GM19193 (cell line): ENCODE measurements around the gene CNTNAP5.

ENCODE experiments used
- POLR2A ChIP-seq: IDR thresholded peaks from 4 replicates; pipeline ENCODE4 v1.6.1; 2011; ENCODE audit not compliant: insufficient read depth, insufficient read length; ENCODE audit errors: extremely low read depth

CNTNAP5 gene

DNA sequence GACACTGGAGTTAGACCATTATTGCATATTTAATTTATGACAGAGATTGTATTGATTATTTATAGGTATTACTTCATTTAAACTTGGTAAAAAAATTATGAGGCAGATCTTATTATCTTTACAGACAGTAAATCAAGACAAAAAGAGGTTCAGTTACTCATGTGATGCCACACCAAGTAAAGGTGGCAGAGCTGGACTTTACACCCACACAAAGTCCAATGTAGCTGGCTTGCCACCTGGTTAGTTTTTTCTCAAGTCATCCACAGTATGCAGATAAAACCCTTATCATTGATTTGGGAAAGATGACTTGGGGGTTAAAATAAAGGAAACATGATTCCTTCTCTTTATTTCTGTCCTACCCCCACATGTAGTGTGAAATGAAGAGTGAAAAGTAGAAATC is 137.2 kb downstream of the CNTNAP5 start:
- no peak for TF ChIP-seq POLR2A

GRCh38 chr2:124163840-124164239 is 138.8 kb downstream of the CNTNAP5 start:
- TF ChIP-seq POLR2A = no peak

DNA sequence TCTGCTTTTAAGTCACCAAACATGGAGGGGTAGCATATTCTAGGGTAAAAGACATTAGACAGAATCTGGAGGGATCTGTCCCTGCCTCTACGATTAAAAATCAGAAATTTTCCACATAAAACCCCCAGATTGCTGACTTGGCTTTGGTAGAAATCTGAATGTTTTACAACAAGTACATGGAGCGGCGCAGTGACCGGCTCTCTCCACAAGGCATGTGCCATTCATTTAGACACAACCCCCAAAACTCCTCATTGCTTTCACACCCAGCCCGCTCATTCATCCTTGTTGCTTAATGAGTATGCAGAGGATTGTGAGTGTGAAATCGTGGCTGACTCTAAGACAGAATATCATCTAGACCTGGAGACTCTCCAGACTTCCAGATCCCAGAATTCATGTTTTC is 140.6 kb downstream of the CNTNAP5 start:
- TF ChIP-seq POLR2A = no peak

- no peak for TF ChIP-seq POLR2A
Observed at GRCh38 chr2:124171472-124172063, 146.5 kb downstream of the CNTNAP5 start.

GRCh38 chr2:124178719-124179118 is 153.6 kb downstream of the CNTNAP5 start:
- TF ChIP-seq POLR2A = no peak

- TF ChIP-seq POLR2A = no peak
Observed at GRCh38 chr2:124180635-124181034, 155.5 kb downstream of the CNTNAP5 start.

DNA sequence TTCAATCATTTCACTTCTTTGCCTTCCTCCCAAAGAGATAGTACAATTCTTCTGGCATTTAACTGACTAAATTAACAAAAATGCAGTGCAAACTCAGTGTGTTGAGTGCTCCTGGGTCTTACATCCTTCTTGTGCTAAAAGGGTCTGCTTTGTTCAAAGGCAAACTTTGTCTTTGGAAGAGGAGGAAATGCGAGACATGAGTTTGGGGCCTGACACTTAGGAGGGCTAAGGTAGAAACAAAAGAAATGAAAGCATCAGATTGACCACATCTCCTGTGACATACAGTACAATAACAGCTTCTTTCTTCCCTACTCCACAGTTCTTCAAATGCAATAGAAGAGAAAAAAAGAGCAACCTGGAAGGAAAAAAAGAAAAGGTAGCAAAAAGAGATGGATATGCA is 161.7 kb downstream of the CNTNAP5 start:
- TF ChIP-seq POLR2A = no peak

DNA sequence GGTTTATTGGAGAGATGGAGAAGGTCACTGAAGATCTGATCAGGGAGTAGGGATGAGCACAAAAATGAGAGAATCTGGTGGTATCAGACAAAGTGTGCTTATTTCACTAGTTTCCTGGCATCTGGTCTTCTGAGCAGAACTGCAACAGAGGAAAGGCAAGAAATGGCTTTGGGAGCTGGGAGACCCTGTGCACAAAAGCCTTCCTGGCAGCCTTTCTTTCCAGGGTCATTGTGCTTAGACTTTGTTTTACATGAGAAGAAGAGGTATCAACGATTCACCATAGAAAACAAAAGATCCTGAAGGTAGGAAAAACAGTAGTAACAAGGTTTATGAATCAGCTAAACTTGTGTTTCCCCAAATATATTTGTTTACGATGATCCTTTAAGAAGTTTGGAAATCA is 162.9 kb downstream of the CNTNAP5 start:
- no peak for TF ChIP-seq POLR2A

DNA sequence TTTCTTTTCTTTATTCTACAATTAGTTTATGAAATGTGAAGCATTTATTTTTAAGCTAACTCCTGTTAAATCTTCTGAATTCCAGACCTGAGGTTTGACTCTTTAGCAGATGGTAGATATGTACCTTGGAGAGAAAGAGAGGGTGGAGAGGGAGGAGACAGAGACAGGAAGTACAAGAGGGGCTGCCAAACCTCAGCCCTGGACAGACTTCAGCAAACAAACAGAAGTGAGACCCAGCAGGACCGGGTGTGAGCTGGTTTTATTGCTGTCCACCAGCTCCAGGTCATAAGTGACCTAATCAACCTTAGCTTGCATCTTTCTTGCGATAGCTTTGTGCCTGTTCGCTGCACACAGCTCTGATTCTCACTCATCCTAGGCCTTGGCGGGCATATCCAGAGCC is 168.6 kb downstream of the CNTNAP5 start:
- no peak for TF ChIP-seq POLR2A

DNA sequence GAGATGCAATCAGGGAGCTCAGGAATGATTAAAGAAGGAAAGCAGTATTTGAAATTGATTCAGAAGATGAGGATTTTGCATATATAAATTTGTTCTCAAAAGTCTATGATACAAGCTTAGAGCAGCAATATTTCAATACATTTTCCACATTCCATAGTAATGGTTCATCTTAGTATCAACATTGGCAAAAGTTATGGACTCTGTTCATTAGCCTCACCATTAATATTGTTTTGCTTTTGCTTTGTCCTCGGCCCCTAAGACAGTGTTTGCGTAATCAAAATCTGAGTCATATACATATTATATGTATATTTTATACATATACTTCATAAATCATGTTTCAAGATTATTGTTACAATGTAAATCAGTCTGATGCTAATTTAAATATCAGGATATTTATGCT is 176.6 kb downstream of the CNTNAP5 start:
- no peak for TF ChIP-seq POLR2A

- no peak for TF ChIP-seq POLR2A
Observed at GRCh38 chr2:124209441-124209840, 184.4 kb downstream of the CNTNAP5 start.

GRCh38 chr2:124211461-124211860 is 186.4 kb downstream of the CNTNAP5 start:
- no peak for TF ChIP-seq POLR2A

DNA sequence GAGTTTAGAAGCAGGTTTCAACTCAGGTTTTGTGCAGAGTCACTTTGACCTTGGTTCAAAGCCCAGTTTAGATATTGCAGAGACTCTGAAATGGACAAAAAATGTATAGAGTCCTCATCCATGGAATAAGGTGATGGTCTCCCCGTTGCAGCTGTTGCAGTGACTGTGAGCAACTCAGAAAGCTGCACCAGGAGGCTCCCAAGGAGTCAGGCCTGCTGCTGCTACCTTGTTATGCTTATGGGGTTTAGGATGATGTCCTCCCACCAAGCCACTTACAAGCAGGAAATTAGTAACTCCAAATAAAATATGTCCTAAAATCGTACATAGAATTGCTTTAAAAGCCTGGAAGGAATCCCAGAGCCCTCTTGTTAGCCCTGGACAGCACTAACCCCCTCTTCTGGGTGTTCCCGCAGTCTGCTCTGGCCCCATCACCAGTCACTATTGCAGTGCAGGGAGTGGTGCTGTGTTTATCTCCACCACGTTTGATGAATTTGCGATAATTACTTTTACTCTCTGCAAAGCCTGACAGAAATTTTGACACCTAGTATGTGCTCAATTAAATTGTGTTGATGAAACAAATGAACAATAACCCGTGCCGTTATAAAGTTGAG is 189.0 kb downstream of the CNTNAP5 start:
- TF ChIP-seq POLR2A = no peak

DNA sequence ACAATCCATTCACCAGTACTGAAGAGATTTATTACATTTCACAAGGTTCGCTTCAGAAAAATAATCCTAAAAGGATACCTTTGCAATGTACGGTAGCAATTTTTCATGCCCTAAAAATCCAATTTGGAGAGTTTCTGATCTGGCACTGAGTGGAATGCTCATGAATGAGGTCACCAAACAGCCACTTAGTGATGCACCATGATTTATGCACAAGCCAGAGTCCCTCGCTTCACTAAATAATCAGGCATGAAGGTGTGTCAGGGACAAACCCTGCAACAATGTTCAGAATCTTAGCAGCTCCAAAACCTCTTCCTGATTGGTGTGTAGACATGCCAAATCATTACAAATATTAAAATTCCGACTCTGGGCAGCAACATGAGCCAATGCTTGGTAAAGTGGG is 221.1 kb downstream of the CNTNAP5 start:
- TF ChIP-seq POLR2A = no peak

GRCh38 chr2:124248386-124248785 is 223.3 kb downstream of the CNTNAP5 start:
- TF ChIP-seq POLR2A = no peak

GRCh38 chr2:124250433-124250832 is 225.3 kb downstream of the CNTNAP5 start:
- no peak for TF ChIP-seq POLR2A

- no peak for TF ChIP-seq POLR2A
Observed at GRCh38 chr2:124254621-124255020, 229.5 kb downstream of the CNTNAP5 start.
